AG04449 (cell line): ENCODE measurements around the gene HDAC4.

Source experiments
- CTCF ChIA-PET: fragments of 350-600 bp; formaldehyde crosslinking; extraction: SDS; loops from one replicate; lab custom pipeline; 2021; ENCODE audit warnings: antibody characterized with exemption; lab: Yijun Ruan, JAX
- POLR2A ChIA-PET: fragments of 400-600, 350-600 bp; formaldehyde crosslinking; extraction: SDS; loops from one replicate; lab custom pipeline; 2020; ENCODE audit warnings: antibody characterized with exemption, inconsistent platforms; lab: Yijun Ruan, JAX
- DNase-seq: peaks from one replicate; pipeline ENCODE4 v3.0.0-alpha.2; 2010; ENCODE audit warnings: low read depth, low spot score
- H3K4me3 ChIP-seq: 2 replicates; pipeline ENCODE4 v1.5.1; 2011; ENCODE audit warnings: low read depth, mild to moderate bottlenecking, control low read depth, low read length
- TF ChIP-seq, protein P1 (sequence below): IDR thresholded peaks from one replicate; pipeline ENCODE4 v1.5.1; 2011; ENCODE audit warnings: mild to moderate bottlenecking, moderate library complexity, low read length, control low read depth, inconsistent platforms; ENCODE audit not compliant: insufficient read depth; ENCODE audit errors: missing control alignments

HDAC4 gene

DNA sequence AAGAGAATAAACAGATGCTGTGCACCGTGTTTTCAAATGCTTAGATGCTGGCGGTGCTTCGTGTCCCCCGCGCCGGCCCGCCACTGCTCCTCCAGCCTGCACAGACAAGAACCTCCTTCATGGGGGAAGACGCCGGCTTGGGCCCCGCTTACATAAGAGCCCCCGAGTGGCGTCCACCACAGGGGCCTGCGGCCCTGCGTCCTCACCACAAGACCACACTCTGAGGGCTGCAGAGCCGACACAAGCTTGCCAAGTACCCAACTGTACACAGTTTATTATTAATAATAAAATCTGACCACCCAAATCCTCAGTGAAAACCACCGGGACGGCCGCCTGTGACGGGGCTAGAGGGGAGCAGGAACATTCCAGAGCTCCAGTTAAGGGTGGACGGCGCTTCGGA, 232.2 kb downstream of the HDAC4 start:
- DNase-seq: no peak
- CTCF ChIA-PET: no interaction called here
- TF ChIP-seq, protein P1, sequence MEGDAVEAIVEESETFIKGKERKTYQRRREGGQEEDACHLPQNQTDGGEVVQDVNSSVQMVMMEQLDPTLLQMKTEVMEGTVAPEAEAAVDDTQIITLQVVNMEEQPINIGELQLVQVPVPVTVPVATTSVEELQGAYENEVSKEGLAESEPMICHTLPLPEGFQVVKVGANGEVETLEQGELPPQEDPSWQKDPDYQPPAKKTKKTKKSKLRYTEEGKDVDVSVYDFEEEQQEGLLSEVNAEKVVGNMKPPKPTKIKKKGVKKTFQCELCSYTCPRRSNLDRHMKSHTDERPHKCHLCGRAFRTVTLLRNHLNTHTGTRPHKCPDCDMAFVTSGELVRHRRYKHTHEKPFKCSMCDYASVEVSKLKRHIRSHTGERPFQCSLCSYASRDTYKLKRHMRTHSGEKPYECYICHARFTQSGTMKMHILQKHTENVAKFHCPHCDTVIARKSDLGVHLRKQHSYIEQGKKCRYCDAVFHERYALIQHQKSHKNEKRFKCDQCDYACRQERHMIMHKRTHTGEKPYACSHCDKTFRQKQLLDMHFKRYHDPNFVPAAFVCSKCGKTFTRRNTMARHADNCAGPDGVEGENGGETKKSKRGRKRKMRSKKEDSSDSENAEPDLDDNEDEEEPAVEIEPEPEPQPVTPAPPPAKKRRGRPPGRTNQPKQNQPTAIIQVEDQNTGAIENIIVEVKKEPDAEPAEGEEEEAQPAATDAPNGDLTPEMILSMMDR: no peak
- H3K4me3 ChIP-seq: no peak overlapping the region
- POLR2A ChIA-PET: no interaction called here

DNA sequence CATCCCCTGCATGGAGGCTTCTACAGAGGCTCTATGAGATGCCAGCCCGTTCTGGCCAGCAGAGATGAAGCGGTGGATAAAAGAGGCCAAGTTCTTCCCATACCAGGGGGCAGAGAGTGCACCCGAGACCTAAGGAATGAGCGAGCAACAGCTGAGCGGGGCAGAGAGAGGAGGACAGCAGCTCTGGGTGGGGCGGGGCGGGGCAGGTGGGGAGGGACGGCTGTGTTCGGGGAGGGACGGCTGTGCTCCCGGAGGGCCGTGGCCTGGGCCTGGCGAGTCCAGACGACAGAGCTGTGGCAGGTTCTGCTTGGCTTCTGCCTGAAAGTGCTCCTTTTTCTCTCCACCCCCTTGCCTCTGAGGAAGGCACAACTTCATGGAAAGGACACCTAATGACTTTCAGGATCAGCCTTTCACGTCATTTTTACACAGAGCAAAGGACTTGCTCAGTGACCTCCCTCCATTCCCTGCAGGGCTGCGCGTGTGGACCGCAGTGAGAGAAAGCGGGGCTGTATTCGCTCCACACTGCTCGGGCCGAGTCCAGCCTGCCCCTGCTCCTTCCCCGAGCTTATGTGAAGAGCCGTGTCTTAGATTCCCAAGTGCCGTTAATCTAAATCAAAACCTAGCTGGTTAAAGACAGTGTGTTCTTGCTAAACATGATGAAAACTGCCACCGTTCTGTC, 232.9 kb downstream of the HDAC4 start:
- TF ChIP-seq, protein P1: no peak
- ChIA-PET POLR2A (no interaction called here), CTCF (no interaction called here)
- no peak overlapping the region for H3K4me3 ChIP-seq
- DNase-seq: no peak

DNA sequence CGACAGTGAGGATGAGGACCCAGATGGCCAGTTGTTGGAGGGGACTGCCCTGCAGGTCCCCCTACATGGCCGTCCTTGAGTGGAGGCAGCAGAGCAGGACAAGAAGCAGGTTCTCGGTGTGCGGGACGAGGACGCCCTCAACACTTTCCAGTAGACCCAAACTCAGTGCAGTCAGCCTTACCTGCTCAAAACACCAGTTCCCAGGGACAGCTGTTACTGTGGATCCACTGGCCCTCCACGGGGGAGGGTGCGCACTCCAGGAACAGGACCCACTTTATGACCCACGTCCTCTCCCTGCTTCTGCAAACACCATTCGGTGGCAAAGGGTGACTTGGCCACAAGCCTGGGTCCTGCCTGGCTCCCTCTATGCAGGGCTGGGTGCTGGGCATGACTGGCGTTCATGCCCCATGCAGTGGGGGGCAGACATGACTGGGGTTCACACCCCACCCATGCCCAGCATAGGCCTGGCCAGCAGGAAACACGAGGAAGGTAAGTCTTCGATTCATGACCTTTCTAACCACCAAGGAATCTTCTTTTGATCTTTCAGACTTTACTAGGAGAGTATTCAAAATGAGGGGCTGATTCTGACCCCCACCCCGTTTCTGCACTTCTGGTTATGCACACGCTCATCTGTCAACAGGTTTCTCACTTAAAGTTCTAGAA, 233.7 kb downstream of the HDAC4 start:
- no peak for DNase-seq
- no peak overlapping the region for H3K4me3 ChIP-seq
- ChIA-PET POLR2A (no interaction called here), CTCF (interaction anchor here (1.8 kb wide), 1 partner anchor 23 kb away, joined by 3 read pairs; no protein-coding TSS in a partner anchor)
- TF ChIP-seq, protein P1: no peak

DNA sequence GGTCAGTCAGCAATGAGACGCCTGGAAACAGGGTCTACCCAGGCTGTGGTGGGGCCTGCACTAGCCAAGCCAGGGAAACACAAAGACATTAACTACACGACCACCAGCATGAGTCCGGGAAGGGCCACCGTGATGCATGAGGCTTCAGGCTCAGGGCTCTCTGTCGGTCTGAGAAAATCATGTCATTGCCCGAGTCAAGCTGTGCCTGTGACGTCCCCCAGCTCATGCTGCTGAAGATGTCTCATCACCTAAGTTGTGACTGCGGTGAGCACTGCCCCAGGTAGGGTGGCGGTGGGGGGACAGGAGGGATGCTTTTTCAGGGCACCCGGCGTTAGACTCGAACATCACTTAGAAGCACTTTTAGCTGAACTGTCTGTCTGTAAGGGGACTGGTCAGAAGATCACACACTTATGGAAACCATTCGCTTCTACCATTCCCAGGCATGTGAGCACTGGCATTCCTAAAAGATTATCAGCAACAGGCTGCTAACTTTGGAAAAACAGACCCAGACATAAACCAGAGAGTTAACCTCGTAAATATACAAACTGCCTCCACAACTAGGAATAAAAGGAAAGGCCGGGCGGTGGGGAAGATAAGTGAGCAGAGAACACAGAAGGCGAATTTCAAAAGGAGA, 234.5 kb downstream of the HDAC4 start:
- no peak for DNase-seq
- ChIA-PET CTCF (interaction anchor here (1.8 kb wide), 1 partner anchor 22 kb away, joined by 3 read pairs; no protein-coding TSS in a partner anchor), POLR2A (no interaction called here)
- TF ChIP-seq, protein P1: no peak
- H3K4me3 ChIP-seq: no peak overlapping the region

DNA sequence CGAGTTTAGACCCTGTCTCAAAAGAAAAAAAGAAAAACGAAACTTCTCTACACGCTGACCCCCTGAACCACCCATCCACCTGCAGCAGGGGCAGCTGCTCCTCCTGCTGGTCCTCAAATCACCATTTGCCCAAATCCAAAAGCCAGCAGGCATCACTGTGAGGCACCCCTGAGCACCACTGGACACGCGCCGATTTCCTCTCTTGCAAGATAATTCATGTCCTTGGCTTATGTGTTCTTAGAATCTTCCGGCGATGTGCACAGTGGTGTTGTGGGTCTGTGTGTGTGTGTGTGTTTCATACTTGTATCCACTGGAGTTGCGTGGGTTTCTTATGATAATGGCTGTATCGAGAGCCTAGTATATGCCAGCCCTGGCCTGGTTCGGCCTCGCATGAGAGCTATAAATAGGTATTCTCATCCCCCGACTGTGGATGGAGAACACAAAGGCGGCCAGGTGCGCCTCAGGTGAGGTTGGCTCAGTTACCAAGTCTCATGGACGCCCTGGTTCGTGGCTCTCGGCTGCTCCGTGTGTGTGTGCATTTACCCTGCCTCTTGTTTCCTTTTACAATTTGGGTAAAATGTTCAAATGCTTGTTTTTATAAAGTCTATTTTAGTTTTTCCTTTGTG, 235.5 kb downstream of the HDAC4 start:
- no peak overlapping the region for H3K4me3 ChIP-seq
- TF ChIP-seq, protein P1: no peak
- ChIA-PET CTCF (no interaction called here), POLR2A (no interaction called here)
- no peak for DNase-seq
